ENCODE measurements around the gene PPP2R5C. TPM values are rescaled to one million over a fixed set of nuclear protein-coding genes. Genes with fewer than 3 reads are reported as not detected.

Gene PPP2R5C
- total and polyA plus RNA-seq, 2 of the 8 experiments (the other 6 are each of a cell fraction or from before 2014, with no cell fraction given), result 49.6 to 95.9 TPM

GRCh38 chr14:101927859-101928258 lies 166.3 kb downstream of the PPP2R5C start (continued):
- TF ChIP-seq RNF2 (IDR thresholded peaks at IDR 0.05; ENCODE audit: borderline replicate concordance, low read depth, low read length, missing control alignments, poor library complexity, severe bottlenecking) (no peak), CTCF (IDR thresholded peaks at IDR 0.05; ENCODE audit: control extremely low read depth in 1 of 3, insufficient read depth in 1 of 3, low read depth in 1 of 3, low read length in 3 of 3) (no peak), SP4 (IDR thresholded peaks at IDR 0.05; ENCODE audit: low read length) (no peak), SIX5 (IDR thresholded peaks at IDR 0.05; ENCODE audit: low read depth, low read length) (no peak), CREB1 (IDR thresholded peaks at IDR 0.05) (no peak)
